Nephron progenitor cell (in vitro differentiated cells): ENCODE measurements around the gene ABCG1.
A peak's percentile ranks its signal among the peaks of the same experiment; 100 is the strongest.

Experiments
- DNase-seq: peaks from one replicate; pipeline ENCODE4 v3.0.0; 2021
- H3K27ac Mint-ChIP-seq: 2 replicates; pipeline ENCODE4 v1.8.0; 2021; ENCODE audit warnings: mild to moderate bottlenecking, moderate library complexity, mixed read lengths
- H3K27me3 Mint-ChIP-seq: 2 replicates; pipeline ENCODE4 v1.8.0; 2021; ENCODE audit warnings: mild to moderate bottlenecking, low read depth, mixed read lengths; ENCODE audit not compliant: poor library complexity
- H3K36me3 Mint-ChIP-seq: 2 replicates; pipeline ENCODE4 v1.8.0; 2021; ENCODE audit warnings: low read depth, mixed read lengths
- H3K4me1 Mint-ChIP-seq: 2 replicates; pipeline ENCODE4 v1.8.0; 2021; ENCODE audit warnings: mixed read lengths
- H3K4me3 Mint-ChIP-seq: 2 replicates; pipeline ENCODE4 v1.8.0; 2021; ENCODE audit warnings: mild to moderate bottlenecking, moderate library complexity, mixed read lengths
- H3K9me3 Mint-ChIP-seq: 2 replicates; pipeline ENCODE4 v1.8.0; 2021; ENCODE audit warnings: mild to moderate bottlenecking, moderate library complexity, mixed read lengths
- CTCF ChIP-seq: fragments of 200-600 bp; sonication (generic); IDR thresholded peaks from 2 replicates; pipeline ENCODE4 v1.5.0; 2021; ENCODE audit warnings: antibody characterized with exemption

The ABCG1 gene

GRCh38 chr21:42239556-42239955 is 20.6 kb downstream of the ABCG1 start:
- DNase-seq, result no peak
- H3K4me1 Mint-ChIP-seq, result peaks cover 34% of the 10 kb centered on the region
- H3K9me3 Mint-ChIP-seq, result no peaks in the 10 kb centered on the region
- H3K36me3 Mint-ChIP-seq, result no peaks in the 10 kb centered on the region
- H3K27me3 Mint-ChIP-seq, result peaks cover 14% of the 10 kb centered on the region
- H3K27ac Mint-ChIP-seq, result no peak overlapping the region
- H3K4me3 Mint-ChIP-seq, result no peak overlapping the region
- no peak for TF ChIP-seq CTCF

GRCh38 chr21:42239973-42240372 is 21.0 kb downstream of the ABCG1 start:
- peaks cover 31% of the 10 kb centered on the region for H3K4me1 Mint-ChIP-seq
- H3K27ac Mint-ChIP-seq, result no peak overlapping the region
- no peak for TF ChIP-seq CTCF
- H3K36me3 Mint-ChIP-seq, result no peaks in the 10 kb centered on the region
- H3K4me3 Mint-ChIP-seq, result no peak overlapping the region
- no peaks in the 10 kb centered on the region for H3K9me3 Mint-ChIP-seq
- no peak for DNase-seq
- peaks cover 12% of the 10 kb centered on the region for H3K27me3 Mint-ChIP-seq

- H3K36me3 Mint-ChIP-seq, result no peaks in the 10 kb centered on the region
Observed at GRCh38 chr21:42242611-42243010, 23.7 kb downstream of the ABCG1 start.

GRCh38 chr21:42243026-42243425 is 24.1 kb downstream of the ABCG1 start:
- H3K4me3 Mint-ChIP-seq, result no peak overlapping the region
- no peak for TF ChIP-seq CTCF
- no peaks in the 10 kb centered on the region for H3K9me3 Mint-ChIP-seq
- peaks cover 3% of the 10 kb centered on the region for H3K27me3 Mint-ChIP-seq
- H3K4me1 Mint-ChIP-seq, result peaks cover 28% of the 10 kb centered on the region
- DNase-seq, result no peak
- no peaks in the 10 kb centered on the region for H3K36me3 Mint-ChIP-seq
- H3K27ac Mint-ChIP-seq, result no peak overlapping the region

More at GRCh38 chr21:42242611-42243010, 23.7 kb downstream of the ABCG1 start:
- H3K9me3 Mint-ChIP-seq, result no peaks in the 10 kb centered on the region
- no peak overlapping the region for H3K4me3 Mint-ChIP-seq
- no peak for DNase-seq
- H3K4me1 Mint-ChIP-seq, result peaks cover 24% of the 10 kb centered on the region
- H3K27me3 Mint-ChIP-seq, result peaks cover 3% of the 10 kb centered on the region
- TF ChIP-seq CTCF, result no peak
- H3K27ac Mint-ChIP-seq, result no peak overlapping the region

GRCh38 chr21:42245331-42246193 is 26.6 kb downstream of the ABCG1 start:
- Mint-ChIP-seq H3K4me3 (no peak overlapping the region), H3K27me3 (peaks cover 3% of the 10 kb centered on the region), H3K4me1 (peaks cover 31% of the 10 kb centered on the region), H3K27ac (no peak overlapping the region), H3K36me3 (no peaks in the 10 kb centered on the region), H3K9me3 (no peaks in the 10 kb centered on the region)
- no peak for TF ChIP-seq CTCF
- peak; percentile 23 for DNase-seq

- Mint-ChIP-seq H3K9me3 (no peaks in the 10 kb centered on the region), H3K27me3 (peaks cover 9% of the 10 kb centered on the region), H3K4me1 (peaks cover 24% of the 10 kb centered on the region), H3K4me3 (no peak overlapping the region), H3K27ac (no peak overlapping the region), H3K36me3 (no peaks in the 10 kb centered on the region)
- TF ChIP-seq CTCF, result no peak
- DNase-seq, result no peak
Observed at GRCh38 chr21:42247716-42248115, 28.8 kb downstream of the ABCG1 start.
